GM12865 (cell line): ENCODE data around the gene ELP1.
"Not testable (repeated sequence)": the region's sequence is repeated elsewhere in the genome, so short reads cannot be mapped to it uniquely, and the experiment has no call there.

Source experiments
- DNase-seq: peaks from one replicate; pipeline ENCODE4 v3.0.0; 2010; ENCODE audit warnings: low read depth
- H3K4me3 ChIP-seq: 2 replicates; pipeline ENCODE4 v1.5.1; 2011; ENCODE audit warnings: mild to moderate bottlenecking, low read depth, low read length, control low read depth
- TF ChIP-seq, protein P1 (sequence below): IDR thresholded peaks from 2 replicates; pipeline ENCODE4 v1.5.1; 2011; ENCODE audit warnings: low read length, control low read depth, low read depth, inconsistent platforms; ENCODE audit not compliant: insufficient read depth; ENCODE audit errors: missing control alignments

The ELP1 gene

DNA sequence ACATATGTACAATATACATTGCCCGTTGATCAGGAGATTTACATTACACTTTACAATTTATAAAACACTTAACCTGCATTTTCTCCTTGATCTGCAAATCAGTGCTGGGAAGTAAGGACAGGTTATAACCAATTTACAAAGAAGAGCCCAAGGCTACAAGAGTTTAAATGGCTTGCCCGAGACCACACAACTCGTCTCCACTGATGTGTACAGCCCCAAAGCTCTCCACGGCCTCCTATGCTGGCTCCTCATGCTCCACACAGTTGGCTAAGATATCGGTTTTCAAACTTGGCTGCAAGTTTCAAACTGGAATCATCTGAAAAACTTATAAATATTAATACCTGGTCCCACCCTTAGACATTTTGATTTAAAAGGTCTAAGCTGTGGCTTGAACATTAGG lies 88.4 kb downstream of the ELP1 start:
- TF ChIP-seq, protein P1, sequence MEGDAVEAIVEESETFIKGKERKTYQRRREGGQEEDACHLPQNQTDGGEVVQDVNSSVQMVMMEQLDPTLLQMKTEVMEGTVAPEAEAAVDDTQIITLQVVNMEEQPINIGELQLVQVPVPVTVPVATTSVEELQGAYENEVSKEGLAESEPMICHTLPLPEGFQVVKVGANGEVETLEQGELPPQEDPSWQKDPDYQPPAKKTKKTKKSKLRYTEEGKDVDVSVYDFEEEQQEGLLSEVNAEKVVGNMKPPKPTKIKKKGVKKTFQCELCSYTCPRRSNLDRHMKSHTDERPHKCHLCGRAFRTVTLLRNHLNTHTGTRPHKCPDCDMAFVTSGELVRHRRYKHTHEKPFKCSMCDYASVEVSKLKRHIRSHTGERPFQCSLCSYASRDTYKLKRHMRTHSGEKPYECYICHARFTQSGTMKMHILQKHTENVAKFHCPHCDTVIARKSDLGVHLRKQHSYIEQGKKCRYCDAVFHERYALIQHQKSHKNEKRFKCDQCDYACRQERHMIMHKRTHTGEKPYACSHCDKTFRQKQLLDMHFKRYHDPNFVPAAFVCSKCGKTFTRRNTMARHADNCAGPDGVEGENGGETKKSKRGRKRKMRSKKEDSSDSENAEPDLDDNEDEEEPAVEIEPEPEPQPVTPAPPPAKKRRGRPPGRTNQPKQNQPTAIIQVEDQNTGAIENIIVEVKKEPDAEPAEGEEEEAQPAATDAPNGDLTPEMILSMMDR, result no peak
- no peak for DNase-seq
- no peak overlapping the region for H3K4me3 ChIP-seq

DNA sequence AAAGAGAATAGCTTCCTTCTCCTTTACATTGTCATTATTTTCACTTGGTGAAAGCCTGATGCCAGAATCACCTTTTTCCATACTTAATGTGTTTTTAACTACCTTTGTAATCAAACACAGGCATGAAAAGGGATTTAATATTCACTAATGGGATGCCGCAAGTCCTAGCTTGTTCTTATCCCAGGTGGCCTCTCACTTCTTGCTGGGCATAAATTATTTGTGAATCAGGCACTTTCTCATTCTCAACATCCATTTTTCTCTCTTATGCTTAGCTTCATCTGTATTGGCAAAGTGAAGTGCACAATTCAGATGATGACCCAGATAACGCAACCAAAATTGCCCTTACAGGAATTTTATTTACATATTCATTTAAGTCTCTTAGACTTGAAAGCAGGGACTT lies 89.1 kb downstream of the ELP1 start:
- TF ChIP-seq, protein P1, result no peak
- DNase-seq, result no peak
- H3K4me3 ChIP-seq, result no peak overlapping the region

DNA sequence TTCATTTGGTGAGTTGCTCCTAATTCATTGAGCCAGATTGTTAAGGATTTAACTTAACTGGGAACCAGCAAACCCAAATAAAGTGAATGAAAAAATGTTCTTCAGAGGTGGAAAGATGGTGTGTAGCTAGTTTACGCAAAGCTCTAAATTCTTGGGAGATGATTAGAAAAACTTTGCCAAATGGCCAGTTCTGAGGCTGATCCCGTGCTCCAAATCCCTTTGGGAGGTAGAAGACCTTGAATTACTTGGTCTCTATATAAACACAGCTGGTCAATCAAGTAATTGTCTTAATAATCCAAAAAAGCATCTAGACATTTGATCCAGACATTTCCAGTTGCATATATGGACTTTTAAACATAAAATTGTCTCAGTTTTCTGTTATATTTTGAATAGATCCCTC lies 89.5 kb downstream of the ELP1 start:
- no peak for DNase-seq
- H3K4me3 ChIP-seq, result no peak overlapping the region
- TF ChIP-seq, protein P1, result no peak

DNA sequence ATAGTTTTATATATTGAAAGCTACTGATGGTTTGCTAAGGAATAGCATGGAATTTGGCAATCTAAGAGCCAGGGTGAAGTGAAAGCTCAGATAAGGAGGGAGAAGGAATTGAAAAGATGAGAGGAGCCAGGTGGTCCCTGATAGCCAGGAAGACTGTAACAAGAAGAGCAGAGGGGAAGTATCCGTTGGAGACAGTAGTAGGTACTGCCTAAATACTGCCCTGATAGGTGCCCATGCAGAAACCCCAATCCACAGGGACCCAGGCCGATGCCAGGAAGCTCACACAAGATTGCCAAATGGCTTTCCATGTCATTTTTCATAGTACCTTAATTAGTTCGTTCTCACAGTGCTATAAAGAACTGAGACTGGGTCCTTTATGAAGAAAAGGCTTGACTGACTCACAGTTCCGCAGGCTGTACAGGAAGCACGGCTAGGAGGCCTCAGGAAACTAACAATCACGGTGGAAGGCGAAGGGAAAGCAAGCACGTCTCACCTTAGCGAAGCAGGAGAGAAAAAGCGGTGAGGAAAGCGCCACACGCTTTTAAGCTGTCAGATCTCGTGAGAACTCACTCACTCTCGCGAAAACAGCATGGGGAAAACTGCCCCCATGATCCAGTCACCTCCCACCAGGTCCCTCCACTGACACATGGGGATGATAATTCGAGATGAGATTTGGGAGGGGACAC lies 91.2 kb downstream of the ELP1 start:
- DNase-seq, result peak; percentile 41
- H3K4me3 ChIP-seq, result no peak overlapping the region
- TF ChIP-seq, protein P1, result no peak

DNA sequence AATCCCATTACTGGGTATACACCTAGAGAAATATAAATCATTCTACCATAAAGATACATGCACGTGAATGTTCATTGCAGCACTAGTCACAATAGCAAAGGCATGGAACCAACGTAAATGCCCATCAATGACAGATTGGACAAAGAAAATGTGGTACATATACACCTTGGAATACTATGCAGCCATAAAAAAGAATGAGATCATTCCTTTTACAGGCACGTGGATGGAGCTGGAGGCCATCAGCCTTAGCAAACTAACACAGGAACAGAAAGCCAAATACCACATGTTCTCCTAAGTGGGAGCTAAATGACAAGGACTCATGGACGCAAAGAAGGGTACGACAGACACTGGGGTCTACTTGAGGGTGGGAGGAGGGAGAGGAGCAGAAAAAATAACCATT lies 94.4 kb downstream of the ELP1 start:
- not testable (repeated sequence) for H3K4me3 ChIP-seq, DNase-seq

DNA sequence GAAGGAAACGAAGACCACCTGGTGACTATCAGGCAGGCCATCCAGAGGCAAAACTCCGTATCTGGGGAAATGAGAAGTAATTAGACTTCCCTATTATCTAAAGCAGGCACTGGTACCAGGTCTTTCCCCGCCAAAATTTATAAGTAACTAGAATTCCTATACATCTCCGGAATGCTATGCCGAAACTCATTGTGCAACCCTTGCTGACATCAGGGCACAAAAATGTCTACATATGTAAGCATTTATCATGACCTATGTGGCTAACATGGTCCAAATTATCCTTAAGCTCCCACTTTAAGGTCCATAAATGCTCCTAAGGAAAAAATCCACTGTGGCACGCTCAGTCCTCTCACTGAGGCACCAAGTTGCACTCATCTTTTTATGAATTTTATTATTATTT lies 95.9 kb downstream of the ELP1 start:
- no peak for DNase-seq
- H3K4me3 ChIP-seq, result no peak overlapping the region
- TF ChIP-seq, protein P1, result no peak

DNA sequence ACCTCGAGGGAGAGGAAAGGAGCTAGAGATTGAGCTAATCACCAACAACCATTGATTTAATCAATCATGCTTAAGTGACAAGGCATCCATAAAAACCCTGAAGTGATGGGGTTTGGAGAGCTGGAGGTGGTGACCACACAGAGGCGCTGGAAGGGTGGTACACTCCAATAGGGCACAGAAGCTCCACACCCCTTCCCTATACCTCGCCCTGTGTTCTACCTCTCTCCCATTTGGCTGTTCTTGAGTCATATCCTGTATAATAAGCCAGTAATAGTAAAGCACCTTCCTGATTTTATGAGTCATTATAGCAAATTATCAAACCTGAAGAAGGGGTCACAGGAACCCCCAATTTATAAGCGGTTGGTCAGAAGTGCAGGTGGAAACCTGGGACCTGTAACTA lies 96.4 kb downstream of the ELP1 start:
- no peak for DNase-seq
- no peak overlapping the region for H3K4me3 ChIP-seq
- TF ChIP-seq, protein P1, result no peak
